RWPE1 (cell line): ENCODE results near the gene SPTLC3.
A peak's percentile ranks its signal among the peaks of the same experiment; 100 is the strongest.

Experiments used
- CTCF ChIA-PET: fragments of 350-600 bp; sonication (Branson Sonifier 250); formaldehyde crosslinking; extraction: SDS; loops from one replicate; lab custom pipeline; 2021; lab: Yijun Ruan, JAX
- POLR2A ChIA-PET: fragments of 400-600 bp; formaldehyde crosslinking; extraction: SDS; loops from one replicate; lab custom pipeline; 2020; ENCODE audit warnings: antibody characterized with exemption; ENCODE audit not compliant: low non-redundant PET; lab: Yijun Ruan, JAX
- DNase-seq: peaks from one replicate; pipeline ENCODE4 v3.0.0; 2012; ENCODE audit warnings: low spot score
- H3K27ac ChIP-seq: fragments of 450-650 bp; 2 replicates; pipeline ENCODE4 v1.5.1; 2017
- CTCF ChIP-seq: fragments of 450-650 bp; conservative IDR thresholded peaks from 2 replicates; pipeline ENCODE4 v1.5.1; 2017; ENCODE audit warnings: low read depth, mild to moderate bottlenecking

The SPTLC3 gene

GRCh38 chr20:12966468-12967085, 42.2 kb upstream of the SPTLC3 start:
- peak; percentile 31 for TF ChIP-seq CTCF
- peak; percentile 23 for DNase-seq
- no peak overlapping the region for H3K27ac ChIP-seq
- ChIA-PET POLR2A (no interaction called here), CTCF (interaction anchor here (0.6 to 1.6 kb wide), 6 partner anchors 10 to 1600 kb away, joined by 3 to 10 read pairs (median 3); no protein-coding TSS in a partner anchor)

- POLR2A ChIA-PET: no interaction called here
- no peak overlapping the region for H3K27ac ChIP-seq
- TF ChIP-seq CTCF: no peak
- no peak for DNase-seq
- CTCF ChIA-PET: no interaction called here
Observed at GRCh38 chr20:12967932-12968331, 40.8 kb upstream of the SPTLC3 start.

GRCh38 chr20:12968472-12968871, 40.3 kb upstream of the SPTLC3 start:
- TF ChIP-seq CTCF: no peak
- ChIA-PET POLR2A (no interaction called here), CTCF (interaction anchor here (0.7 to 2.4 kb wide), 2 partner anchors 44 to 128 kb away, joined by 3 to 12 read pairs; no protein-coding TSS in a partner anchor)
- no peak for DNase-seq
- no peak overlapping the region for H3K27ac ChIP-seq

GRCh38 chr20:12969071-12969669, 39.6 kb upstream of the SPTLC3 start:
- no peak for DNase-seq
- no peak overlapping the region for H3K27ac ChIP-seq
- no peak for TF ChIP-seq CTCF
- ChIA-PET CTCF (interaction anchor here (0.6 to 2.4 kb wide), 3 partner anchors 45 to 127 kb away, joined by 3 to 12 read pairs (median 3); no protein-coding TSS in a partner anchor), POLR2A (no interaction called here)

GRCh38 chr20:12970372-12970821, 38.4 kb upstream of the SPTLC3 start:
- peak; percentile 74 for TF ChIP-seq CTCF
- ChIA-PET CTCF (interaction anchor here (0.6 to 2.4 kb wide), 8 partner anchors 15 to 148 kb away, joined by 3 to 12 read pairs (median 3); no protein-coding TSS in a partner anchor), POLR2A (no interaction called here)
- no peak overlapping the region for H3K27ac ChIP-seq
- peak; percentile 53 for DNase-seq

- CTCF ChIA-PET: interaction anchor here (1.0 to 1.2 kb wide), 2 partner anchors 10 to 131 kb away, joined by 3 to 7 read pairs; no protein-coding TSS in a partner anchor
- no peak for TF ChIP-seq CTCF
- DNase-seq: no peak
- no peak overlapping the region for H3K27ac ChIP-seq
- POLR2A ChIA-PET: no interaction called here
Observed at GRCh38 chr20:12975833-12976608, 32.8 kb upstream of the SPTLC3 start.
